ENCODE data around the gene COMMD4.

COMMD4 gene

DNA sequence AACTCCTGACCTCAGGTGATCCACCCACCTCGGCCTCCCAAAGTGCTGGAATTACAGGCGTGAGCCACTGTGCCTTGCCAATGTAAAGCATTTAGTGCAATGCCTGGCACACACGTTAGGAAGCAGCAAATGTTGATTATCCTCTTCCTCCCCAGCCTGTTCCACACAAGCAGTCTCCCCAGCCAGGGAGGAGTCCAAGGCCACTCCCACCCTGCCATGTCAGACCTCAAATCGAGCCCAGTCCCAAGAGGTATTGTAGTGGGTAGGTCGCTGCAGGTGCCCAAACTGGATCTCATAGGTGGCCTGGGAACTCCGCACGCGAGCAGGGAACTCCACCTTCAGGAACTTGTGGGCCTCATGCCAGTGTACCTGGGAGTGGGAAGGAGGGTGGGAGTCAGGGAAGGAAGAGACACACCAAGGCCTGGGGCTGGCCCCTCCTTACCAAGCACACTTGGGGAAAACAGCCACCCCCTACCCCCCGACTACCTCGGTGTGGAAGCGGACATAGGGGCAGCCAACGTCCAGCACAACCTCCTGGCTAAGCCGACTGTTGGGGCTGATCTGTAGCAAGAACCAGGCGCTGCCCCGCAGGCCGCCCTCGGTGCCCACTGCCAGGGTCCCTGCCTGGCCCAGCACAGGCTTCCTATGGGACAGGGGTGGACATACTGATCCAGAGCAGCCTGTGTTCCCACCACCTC lies 22.3 kb downstream of the COMMD4 start:
- DNase-seq = no peak

DNA sequence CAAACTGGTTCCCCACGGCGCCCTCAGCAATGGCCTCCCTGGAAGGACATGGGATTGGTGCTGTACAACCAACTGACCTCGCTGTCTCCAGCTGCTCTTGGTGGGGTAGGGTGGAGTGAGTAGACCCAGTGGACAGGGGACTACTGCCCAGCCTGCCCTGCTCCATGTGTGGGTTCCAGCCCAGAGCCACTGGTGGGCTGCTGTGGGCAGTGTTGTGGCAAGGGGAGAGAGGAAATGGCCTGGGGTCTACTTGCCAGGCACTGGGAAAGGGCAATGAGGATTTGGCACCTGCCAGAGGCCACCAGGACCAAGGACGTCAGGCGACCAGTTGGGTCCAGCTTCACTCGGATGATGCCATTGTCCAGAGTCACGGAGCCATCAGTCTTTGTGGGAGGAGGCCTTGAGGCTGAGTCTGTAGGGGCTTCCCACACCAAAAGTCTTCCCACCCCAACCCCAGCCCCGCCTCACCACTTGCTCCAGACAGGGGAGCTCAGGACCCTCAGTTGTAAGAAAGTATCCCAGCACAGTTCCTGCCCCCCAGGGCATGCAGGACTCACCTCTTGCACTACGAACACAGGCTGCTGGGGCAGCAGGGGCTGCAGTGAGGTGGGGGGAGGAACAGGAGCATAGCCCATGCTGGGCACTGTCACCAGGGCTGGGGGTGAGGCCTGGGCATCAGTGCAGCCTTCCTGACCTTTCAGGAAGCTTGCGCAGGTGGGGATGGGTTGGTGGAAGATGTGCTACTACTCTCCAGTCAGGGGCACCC lies 23.1 kb downstream of the COMMD4 start:
- DNase-seq = no peak

DNA sequence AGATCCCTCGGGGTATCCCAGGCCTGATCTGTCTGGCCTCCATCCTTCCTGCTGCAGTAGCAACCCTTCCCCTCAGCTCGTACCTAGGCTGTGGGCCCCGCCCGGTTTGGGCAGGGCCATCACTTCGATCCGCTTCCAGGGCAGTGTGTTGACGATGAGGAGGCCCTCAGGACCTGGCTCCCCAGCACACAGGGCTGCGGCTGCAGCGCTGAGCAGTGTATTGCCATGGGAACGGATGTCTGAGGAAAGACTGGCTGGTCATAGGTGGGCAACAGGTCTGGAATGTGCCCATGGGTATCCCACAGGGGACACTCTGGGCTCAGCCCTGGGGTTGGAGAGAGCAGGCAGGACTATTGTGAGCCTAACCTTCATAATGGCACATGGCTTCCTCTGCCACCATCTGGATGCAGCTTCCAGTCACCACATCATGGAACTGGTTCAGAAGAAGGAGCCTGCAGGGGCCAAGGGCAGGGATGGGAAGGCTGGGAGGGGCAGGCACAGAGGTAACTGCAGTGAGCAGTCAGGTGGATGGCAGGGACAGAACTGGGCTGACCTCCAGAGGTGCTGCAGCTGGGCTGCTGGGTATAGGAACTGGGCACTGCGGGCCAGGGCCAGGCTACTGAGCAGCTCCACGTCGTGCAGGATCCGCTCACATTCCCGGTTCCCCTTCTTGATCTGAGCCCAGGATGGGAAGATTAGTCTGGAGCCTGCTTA lies 23.8 kb downstream of the COMMD4 start:
- DNase-seq = no peak

DNA sequence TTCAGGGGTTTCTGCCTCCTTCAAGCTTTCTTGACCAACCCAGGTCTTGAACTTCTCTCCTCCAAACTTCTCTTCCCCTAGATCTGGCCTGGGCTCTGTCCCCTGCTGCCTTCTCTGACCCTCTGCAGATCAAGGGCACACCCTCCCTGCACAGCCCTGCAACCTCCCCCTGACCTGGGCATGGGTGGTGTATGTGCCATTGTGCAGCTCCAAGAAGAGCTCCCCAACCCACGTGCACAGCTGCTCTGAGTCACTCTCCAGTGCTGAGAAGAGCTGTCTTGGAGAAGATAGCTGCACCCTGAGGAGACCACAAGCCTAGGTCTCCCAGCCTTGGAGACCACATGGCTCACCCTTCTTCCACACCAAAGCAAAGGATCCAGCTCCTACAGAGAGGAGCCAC lies 24.5 kb downstream of the COMMD4 start:
- DNase-seq = no peak

DNA sequence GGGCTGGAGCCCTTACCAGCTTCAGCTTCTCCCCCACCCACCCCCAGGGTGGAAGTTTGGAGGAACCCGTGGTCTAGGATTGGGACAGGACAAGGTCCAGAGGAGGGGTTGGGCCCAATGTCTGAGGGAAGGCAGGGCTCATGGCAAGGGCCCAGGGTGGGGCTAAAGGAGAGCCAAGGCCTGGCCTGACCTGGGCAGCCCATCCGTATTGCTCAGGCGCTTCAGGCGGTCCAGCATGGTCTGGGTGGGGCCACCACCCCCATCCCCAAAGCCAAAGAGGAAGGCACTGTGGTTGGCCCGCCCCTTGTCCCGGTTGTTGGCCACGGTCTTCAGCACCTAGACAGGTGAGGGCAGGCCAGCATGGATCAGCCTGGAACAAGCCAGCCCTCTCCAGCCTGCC lies 25.0 kb downstream of the COMMD4 start:
- DNase-seq = no peak

DNA sequence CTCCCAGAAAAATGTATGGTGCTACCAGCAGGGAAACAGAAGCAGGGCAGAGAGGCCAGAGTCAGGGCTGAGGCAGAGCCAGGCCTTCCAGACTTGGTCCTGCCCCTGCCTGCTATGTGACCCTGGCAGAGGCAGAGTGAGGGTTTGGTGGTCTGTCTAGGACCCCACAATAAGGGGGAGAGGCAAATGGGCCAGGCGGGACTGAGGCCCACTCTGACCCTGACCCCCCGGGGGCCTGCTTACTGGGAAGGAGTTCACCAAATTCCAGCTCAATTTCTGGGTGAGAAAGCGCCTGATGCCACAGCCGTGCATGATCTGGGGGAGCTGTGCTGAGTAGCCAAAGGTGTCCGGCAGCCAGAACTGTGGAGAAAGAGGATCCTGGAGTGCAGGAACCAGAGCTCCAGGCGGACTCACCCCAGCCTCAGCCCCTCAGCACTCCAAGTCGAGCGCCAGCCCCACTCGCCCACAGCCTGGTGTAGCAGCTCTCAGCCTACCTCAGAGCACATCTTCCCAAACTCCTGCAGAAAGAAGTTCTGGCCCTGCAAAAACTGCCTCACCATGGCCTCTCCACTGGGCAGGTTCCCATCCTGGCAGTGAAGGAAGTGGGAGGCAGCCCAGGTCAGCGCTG lies 25.6 kb downstream of the COMMD4 start:
- no peak for DNase-seq

DNA sequence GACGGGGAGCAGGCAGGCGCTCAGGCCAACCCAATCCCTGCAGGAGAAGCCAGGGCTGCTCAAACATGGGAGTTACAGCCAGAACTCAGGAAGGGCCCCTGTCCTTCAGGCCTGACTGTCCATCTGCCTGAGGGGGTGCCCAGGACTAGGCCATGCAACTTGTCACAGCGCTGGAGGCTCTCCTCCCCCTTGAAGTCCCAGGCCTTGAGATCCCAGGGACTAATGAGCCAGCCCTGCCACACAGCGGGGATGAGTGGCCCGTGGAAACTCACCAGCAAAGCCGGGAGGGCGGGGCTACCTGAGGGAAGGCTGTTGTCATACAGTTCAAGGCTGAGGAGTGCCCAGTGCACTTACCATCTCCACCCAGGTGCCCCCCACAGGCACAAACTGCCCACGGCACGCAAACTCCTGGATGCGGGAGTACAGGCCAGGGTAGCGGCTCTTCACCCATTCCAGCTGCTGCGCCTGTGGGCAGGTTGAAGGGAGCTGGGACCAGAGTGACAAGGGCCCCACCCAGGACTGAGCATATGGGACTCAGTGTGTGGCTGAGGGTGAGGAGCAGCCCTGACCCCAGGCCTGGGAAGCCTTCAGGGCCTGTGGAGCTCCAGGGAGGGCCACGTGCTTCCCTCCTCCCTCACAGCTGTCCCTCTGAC lies 26.3 kb downstream of the COMMD4 start:
- no peak for DNase-seq

DNA sequence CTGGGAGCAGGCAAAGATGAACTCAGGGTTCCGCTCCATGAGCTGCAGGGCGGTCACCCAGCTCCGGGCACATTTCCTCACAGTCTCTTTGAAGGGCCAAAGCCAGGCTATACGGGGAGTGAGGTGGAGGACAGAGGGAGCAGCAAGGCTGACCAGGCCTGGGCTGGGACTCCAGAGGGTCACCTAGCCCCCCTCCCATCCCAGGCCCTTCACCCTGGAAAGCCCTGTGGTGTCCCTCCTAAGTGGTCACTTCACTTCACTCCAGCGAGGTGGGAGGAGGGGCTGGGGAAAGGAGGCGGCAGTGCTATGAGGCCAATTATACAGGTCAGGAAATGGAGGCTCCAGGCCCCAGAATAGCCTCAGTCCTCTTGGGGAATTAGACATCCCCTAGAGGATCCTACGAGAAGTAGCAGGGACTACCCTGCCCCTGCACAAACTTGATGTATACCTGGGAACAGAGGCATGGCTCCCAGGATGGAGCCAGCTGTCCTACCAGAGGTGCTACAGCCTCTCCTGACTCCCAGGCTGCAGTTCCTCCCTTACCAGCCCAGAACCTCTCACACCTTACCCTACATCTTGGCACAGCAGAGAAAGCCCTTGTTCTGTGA lies 26.9 kb downstream of the COMMD4 start:
- no peak for DNase-seq

DNA sequence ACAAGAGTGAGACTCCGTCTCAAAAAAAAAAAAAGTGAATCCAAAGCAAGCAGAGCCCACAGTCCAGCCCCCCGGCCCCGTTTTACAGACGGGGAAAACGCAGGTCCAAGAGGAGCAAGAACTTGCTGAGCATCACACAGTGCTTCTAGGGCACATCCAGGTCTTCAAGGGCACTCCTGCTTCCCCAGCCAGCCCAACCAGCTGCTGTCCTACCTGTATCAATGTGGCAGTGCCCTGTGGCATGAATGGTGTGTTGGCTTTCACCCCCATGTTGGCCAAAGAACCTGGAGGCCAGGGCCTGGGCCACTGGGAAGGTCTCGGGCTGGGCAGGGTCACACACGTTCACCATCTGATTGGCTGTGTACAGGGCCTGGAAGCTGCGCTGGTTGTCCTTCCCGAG lies 27.9 kb downstream of the COMMD4 start:
- no peak for DNase-seq

DNA sequence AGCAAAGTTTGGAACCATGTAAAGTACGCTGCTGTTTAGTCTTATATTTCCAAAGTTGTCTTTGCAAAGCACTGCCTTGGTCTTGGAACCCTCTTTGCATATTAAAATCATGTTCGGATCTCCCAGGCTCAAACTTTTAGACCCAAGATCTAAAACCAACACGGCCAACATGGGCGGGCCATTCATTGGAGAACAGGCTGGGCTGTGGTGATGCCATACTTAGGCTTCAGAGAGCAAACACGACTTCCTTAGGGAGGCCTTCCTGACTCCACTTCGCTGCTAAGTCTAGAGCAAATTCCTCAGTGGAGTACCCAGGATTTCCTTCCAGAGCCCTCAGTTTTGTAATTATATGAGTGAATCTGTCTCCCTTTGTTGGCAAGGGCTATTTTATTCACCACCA lies 29.0 kb downstream of the COMMD4 start:
- no peak for DNase-seq

DNA sequence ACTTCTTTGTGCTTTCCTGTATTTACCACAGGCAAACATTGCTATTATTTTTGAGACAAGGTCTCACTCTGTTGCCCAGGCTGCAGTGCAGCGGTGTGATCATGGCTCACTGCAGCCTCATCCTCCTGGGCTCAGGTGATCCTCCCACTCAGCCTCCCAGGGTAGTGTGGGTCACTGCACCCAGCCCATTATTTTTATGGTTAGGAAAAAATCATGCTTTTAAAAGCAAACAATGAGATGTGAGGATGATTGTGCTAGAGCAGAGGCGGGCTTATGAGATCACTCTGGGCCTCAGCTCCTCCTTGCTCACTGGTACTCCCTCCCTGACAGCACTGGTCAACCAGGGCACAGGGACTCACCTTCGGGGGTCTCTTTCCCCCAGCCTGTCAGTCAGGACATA lies 30.3 kb downstream of the COMMD4 start:
- DNase-seq = no peak

DNA sequence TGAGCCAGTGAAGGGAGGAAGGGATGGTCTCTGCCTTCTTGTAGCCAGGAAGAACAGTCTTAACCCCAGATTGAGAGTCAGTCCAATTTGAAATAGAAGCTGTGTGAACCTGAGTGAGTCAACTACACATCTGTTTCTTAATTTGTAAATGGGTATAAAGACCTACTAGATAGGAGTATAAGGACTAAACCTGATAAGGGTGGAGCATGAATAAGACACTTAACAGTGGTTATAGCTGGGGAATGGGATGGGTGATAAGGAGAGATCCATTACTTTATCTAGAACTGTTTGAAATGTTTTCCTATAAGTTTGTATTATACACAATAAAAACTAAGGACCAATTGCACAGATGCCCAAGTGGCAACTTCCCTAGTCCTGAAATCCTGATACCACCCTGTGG lies 31.1 kb downstream of the COMMD4 start:
- DNase-seq = no peak

DNA sequence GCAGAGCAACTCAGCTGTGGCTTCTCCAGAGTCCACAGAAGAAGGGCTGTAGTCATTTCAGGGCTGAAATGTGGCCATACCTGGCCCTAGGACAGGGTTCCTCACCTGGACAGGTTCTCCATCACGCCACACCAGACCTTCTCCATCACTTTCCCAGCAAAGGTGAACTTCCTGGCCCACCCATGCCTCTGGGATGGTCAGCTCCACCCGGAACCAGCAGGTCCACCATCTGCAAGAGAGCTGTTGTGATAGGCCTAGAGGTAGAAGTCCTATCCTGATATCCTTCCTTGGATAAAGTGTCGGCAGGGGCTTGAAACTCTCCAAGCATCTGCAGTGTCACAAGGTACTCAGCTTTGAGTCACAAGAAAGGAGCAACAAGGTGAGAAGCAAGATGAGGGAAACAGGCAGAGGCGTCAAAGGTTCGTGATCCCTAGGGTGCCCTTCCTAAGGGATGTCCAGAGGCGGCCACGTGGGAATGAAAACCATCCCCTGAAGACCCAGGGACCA lies 31.6 kb downstream of the COMMD4 start:
- DNase-seq = no peak

DNA sequence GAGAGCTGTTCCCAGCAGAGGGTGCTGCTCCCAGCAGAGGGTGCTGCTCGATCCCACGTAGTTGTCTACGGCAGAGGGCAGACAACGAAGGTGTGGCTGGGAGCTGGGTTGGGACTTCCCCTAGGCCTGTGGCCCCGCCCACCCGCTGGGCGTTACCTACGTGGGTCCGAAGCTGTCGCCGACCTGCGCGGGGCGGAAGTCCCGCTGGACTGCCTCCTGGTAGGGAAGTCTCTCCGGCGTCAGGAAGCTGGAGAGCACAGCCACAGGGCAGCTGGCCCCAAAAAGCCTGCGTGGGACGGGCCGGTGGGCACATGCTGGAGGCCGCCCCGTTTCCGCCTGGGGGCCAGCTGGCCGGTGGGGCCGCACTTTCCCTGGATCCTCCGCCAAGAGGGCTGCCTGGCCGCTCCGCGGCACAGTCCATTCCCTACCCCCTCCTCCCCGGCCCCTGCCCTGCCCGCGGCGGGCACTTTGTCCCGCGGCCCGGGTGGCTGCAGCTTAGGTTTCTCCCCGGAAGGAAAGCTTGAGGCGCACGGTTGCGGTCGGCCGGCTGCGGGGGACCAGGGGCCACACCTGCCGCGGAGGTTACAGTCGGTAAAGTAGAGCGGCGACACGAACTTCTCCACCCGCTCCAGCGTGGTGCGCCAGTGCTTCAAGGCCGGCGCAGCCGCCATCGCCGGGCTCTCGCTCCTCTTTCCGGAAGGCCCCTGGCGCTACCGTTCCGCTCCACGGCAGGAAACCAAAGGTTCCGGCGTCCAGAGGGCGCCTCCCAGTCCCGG lies 32.2 kb downstream of the COMMD4 start, which contains the start of gene MAN2C1:
Gene MAN2C1 (minus strand): TSS at position 695 of the 776 bp plus-strand sequence. CDS start 24 bp downstream, at position 671.
- DNase-seq = peak; percentile 87 to 95 (median 88)

DNA sequence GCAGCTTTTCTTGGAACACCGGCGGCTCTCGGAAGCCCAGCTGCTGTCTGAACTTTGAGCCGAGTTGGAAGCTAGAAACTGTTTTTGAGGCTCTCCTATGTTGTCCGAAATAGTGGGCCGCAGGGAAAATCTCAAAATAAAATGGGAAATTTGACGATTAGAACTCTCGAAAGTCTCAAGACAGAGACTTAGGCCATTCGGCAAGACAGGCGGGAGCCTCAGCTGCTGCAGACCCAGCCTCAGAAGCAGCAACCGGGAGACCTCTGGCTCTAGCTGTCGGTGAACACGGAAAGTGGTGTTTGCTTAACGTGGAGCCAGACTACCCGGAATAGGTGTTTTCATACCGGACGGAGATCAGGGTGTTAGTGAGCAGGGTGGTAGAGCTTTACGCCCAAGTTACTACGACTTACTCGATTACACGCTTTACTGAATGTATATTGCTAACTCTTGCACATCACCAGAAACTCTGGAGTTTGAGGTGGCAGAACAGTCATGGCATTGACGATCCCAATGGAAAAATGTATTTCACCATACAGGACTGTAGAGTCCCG lies 32.9 kb downstream of the COMMD4 start:
- peak in 1 of 5 donors; percentile 44 for DNase-seq

DNA sequence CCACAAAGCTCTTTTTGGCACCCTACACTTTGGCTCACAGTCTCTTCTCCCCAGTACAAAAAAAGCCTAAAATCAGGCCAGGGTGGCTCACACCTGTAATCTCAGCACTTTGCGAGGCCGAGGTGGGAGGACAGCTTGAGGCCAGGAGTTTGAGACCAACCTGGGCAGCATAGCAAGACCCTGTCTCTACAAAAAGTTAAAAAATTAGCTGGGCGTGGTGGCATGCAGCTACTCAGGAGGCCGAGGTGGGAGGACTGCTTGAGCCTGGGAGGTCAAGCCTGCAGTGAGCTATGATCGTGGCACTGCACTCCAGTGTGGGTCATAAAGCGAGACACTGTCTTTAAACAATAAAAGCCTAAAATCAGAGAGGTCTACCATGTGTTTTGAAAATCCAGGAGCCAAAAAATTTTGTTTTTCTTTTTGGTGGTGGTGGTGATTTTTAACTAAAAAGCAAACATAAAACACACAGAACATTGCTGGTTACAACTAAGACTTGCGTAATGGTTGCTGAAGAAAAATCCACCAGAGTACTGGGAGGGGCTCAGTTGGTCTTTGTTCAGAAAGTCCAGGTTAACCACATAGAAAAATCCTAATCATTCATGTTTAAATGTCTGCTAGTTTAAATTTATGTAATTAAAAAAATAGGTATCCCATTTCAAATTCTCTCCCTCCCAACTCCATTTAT lies 34.2 kb downstream of the COMMD4 start:
- no peak for DNase-seq

DNA sequence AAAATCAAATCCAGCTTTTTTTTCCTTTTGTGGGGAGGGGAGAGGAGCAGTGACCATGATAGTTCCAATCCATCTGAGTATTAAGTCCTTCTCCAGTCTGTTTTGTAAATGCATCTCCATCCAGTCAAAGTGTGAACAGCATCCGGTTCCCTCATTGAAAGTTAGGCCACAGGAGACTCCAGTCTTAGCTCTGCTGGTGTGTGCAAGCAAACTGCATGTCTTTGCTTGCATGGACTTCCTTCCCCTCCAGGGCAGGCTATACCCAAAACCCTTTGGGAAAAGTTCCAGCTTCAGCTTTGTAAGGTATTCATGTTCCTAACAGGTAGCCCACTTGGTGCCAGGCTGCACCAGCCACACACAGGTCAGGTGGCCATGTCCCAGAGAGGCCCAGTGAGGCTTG lies 35.6 kb downstream of the COMMD4 start:
- no peak for DNase-seq

DNA sequence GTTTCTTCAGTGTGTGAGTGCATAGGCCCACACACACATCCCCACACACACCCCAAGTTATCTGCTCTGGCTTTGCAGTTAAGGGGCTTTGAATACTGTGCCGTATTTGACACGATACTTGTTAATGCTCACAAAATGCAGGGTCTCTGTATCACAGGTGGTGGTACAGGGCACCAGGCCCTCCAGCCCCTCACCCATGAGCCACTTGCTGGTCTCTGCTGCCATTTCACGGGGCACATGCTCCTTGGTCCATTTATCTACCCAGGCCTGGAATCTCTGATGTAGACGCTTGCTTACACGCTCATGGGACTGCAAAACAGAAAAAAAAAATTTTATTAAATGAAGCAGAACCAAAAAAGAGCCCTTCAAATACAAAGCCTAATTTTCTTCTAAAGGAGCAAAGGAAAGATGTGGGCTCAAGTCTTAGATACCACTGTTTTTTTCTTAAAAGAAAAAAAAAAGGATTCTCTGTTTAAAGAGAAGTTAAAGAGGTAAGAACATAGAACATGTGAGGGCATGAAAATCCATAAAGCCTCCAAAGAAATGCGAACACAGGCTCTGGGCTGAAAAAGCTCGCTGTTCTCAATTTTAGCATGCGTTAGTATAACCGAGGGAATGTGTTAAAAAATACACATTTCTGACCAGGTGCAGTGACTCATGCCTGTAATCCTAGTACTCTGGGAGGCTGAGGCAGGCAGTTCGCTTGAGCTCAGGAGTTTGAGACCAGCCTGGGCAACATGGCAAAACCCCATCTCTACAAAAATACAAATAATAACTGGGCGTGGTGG lies 36.2 kb downstream of the COMMD4 start:
- DNase-seq = no peak

DNA sequence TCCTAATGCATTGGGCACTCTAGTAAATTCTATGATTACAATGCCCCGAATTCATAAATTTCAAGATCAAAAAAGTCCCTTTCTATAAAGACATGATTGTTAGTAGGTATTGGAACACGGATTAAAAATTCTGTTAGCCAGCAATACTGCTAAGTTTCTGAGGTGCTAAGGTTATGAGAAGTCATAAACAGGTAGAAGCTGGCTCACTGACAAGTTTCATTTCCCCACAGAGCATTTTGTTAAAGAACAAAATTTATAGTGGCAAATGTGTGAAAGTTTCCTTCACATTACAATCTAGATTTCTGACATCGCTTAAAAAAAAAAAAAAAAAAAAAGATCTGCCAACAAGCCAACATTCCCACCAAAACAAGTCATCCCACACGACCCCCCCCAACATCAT lies 44.9 kb downstream of the COMMD4 start:
- no peak for DNase-seq

Data from T-helper 1 cell (primary cell).